ENCODE measurements around the gene NMBR.
"Not testable (repeated sequence)": the region's sequence is repeated elsewhere in the genome, so short reads cannot be mapped to it uniquely, and the experiment has no call there.

The NMBR gene

DNA sequence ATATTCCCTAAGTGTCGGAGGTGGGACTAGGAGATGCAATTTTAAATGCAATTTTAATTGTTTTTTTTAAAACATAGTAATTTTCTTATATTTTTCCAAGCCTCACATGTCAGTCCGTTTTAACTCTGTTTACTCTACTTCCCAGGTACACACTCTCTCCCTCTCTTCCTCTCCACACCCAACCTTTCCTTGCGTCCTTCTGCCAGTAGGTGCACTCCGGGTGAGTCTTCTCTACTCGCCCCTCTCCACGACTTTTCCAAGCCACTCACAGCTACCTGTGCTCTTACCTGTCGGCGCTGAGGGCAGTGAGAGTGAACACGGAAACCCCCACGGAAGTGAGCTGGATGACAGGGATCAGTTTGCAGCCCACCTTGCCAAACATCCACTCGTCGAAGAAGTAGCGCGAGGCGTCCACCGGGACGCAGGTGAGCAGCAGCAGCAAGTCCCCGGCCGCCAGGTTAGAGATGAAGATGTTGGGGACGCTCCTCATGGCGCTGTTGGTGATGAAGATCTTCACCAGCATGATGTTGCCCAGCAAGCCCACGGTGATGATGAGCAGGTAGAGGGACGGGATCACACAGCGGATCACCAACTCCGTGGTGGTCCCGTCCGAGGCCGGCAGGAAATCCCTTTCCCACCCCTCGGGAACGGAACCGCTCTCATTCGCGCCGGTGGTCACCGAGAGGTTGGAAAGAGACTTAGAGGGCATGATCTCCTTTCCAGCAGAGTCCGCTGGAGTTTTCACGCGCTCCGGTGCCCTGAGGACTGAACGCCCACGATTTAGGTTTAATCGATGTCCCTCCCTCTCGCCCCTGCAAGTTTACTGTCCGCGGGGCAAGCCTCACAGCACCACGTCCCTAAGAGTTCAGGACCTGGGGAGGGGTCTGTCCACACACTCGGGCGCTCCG, 58.7 kb downstream of the NMBR start:
- TF ChIP-seq, protein P1, sequence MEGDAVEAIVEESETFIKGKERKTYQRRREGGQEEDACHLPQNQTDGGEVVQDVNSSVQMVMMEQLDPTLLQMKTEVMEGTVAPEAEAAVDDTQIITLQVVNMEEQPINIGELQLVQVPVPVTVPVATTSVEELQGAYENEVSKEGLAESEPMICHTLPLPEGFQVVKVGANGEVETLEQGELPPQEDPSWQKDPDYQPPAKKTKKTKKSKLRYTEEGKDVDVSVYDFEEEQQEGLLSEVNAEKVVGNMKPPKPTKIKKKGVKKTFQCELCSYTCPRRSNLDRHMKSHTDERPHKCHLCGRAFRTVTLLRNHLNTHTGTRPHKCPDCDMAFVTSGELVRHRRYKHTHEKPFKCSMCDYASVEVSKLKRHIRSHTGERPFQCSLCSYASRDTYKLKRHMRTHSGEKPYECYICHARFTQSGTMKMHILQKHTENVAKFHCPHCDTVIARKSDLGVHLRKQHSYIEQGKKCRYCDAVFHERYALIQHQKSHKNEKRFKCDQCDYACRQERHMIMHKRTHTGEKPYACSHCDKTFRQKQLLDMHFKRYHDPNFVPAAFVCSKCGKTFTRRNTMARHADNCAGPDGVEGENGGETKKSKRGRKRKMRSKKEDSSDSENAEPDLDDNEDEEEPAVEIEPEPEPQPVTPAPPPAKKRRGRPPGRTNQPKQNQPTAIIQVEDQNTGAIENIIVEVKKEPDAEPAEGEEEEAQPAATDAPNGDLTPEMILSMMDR (IDR thresholded peaks at IDR 0.05; ENCODE audit: insufficient read depth, low read length, missing control alignments): no peak
- ChIA-PET CTCF (interaction anchor here (0.6 to 1.0 kb wide), 2 partner anchors 24 to 1313 kb away, joined by 3 to 4 read pairs; no protein-coding TSS in a partner anchor), POLR2A (no interaction called here)
- no peak overlapping the region for H3K4me3 ChIP-seq (ENCODE audit: low read depth, low read length)
- no peak for DNase-seq (ENCODE audit: low read depth, low spot score)

DNA sequence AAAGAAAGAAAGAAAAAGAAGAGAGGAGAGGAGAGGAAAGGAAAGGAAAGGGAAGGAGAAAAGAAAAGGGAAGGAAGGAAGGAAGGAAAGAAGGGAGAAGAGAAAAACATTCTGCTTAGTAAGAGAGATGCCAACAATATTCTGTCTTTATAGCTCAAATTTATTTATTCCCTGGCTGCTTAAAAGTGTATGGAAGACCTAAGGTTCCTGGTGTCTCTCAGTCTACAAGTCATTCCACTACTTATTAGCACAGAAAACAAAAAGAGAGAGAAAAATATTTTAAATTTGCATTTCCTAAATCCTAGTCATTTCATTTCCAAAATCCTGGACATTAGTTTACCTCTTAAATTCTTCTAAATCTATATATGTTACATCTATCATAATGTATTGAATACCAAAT, 67.8 kb downstream of the NMBR start:
- H3K4me3 ChIP-seq (ENCODE audit: low read depth, low read length): no peak overlapping the region
- ChIA-PET POLR2A (no interaction called here), CTCF (interaction anchor here (1.7 kb wide), 1 partner anchor 90 kb away, joined by 5 read pairs; no protein-coding TSS in a partner anchor)
- TF ChIP-seq, protein P1 (IDR thresholded peaks at IDR 0.05; ENCODE audit: insufficient read depth, low read length, missing control alignments): no peak
- DNase-seq (ENCODE audit: low read depth, low spot score): no peak

DNA sequence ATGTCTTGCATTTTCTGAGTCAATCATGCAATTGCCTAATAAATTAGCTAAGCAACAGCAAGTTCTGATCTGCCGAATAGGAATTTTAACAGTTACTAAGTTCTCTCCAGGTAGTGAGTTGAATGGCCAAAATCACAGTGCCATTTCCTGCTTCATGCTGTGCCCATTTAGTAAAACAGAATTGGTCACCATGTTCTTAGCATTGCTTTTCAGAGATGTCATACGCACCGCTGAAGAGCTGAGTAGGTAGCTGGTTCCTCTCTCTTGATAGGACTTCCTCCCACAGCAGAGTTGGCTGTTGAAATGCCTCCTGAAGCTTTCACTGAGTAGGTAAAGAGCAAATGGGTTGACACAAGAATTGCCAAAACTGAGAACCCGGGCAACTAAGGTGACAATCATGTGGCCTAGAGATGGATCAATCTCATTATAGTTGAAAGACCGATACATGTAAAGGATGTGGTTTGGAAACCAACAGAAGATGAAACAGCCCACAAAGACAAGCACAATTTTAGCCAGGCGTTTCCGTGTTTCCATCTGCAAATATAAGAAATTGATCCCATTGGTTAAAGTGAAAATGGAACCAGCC, 71.3 kb downstream of the NMBR start:
- POLR2A ChIA-PET: no interaction called here

DNA sequence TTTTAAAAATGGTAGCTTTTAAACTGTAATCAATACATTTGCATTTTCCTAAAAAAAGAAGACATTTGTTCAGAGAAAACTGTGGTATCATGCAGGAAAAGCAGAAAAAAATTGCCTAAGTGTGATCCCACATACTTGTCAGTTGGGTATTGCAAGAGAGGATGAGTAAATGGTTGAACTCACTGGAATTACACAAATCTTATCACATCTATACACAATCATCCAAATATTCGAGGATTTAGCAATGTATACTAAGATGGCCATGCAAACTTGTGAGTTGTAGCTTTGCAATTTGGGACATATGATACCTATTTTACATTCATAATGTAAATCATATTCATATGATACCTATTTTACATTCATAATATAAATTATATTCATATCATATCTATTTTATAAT, 72.4 kb downstream of the NMBR start:
- DNase-seq (ENCODE audit: low read depth, low spot score): no peak
- no peak overlapping the region for H3K4me3 ChIP-seq (ENCODE audit: low read depth, low read length)
- POLR2A ChIA-PET: no interaction called here
- TF ChIP-seq, protein P1 (IDR thresholded peaks at IDR 0.05; ENCODE audit: insufficient read depth, low read length, missing control alignments): no peak
- CTCF ChIA-PET: interaction anchor here (1.2 kb wide), 1 partner anchor 28 kb away, joined by 3 read pairs; no protein-coding TSS in a partner anchor

More for the DNA sequence above, 71.3 kb downstream of the NMBR start:
- DNase-seq (ENCODE audit: low read depth, low spot score): no peak
- CTCF ChIA-PET: interaction anchor here (1.2 kb wide), 1 partner anchor 29 kb away, joined by 3 read pairs; no protein-coding TSS in a partner anchor
- H3K4me3 ChIP-seq (ENCODE audit: low read depth, low read length): no peak overlapping the region
- TF ChIP-seq, protein P1 (IDR thresholded peaks at IDR 0.05; ENCODE audit: insufficient read depth, low read length, missing control alignments): no peak

DNA sequence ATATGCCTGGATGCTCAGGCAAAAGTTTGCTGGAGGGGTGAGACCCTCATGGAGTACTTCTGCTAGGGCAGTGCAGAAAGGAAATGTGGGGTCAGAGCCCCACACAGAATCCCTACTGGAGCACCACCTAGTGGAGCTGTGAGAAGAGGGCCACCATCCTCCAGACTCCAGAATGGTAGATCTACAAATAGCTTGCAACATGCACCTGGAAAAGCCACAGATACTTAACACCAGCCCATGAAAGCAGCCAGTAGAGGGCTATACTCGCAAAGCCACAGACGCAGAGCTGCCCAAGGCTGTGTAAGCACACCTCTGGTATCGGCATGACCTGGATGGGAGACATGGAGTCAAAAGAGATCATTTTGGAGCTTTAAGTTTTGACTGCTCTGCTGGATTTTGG, 74.9 kb downstream of the NMBR start:
- CTCF ChIA-PET: interaction anchor here (1.0 kb wide), 1 partner anchor 41 kb away, joined by 3 read pairs; no protein-coding TSS in a partner anchor
- H3K4me3 ChIP-seq (ENCODE audit: low read depth, low read length): no peak overlapping the region
- DNase-seq (ENCODE audit: low read depth, low spot score): no peak
- TF ChIP-seq, protein P1 (IDR thresholded peaks at IDR 0.05; ENCODE audit: insufficient read depth, low read length, missing control alignments): no peak
- POLR2A ChIA-PET: no interaction called here

DNA sequence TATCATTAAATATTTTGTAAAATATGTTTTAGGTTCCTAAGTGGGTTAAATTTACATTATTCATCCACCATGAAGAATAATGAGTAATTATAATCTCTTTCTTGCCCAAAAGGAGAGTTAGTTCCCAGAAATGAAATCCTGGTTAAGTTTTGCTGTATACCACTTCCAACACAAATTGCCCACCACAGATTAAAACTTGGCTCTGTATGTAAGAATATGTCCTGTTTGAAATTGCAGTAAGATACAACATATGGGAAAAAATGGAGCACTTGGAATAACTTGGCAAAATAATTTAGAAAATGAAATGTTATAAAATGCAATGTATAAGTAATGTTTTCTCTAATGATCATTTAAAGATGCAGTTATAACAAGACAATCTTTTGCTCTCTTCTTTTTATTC, 78.5 kb downstream of the NMBR start:
- H3K4me3 ChIP-seq (ENCODE audit: low read depth, low read length): no peak overlapping the region
- TF ChIP-seq, protein P1 (IDR thresholded peaks at IDR 0.05; ENCODE audit: insufficient read depth, low read length, missing control alignments): no peak
- ChIA-PET CTCF (interaction anchor here (1.0 to 1.3 kb wide), 2 partner anchors 45 to 78 kb away, joined by 3 to 4 read pairs; no protein-coding TSS in a partner anchor), POLR2A (no interaction called here)
- DNase-seq (ENCODE audit: low read depth, low spot score): no peak

DNA sequence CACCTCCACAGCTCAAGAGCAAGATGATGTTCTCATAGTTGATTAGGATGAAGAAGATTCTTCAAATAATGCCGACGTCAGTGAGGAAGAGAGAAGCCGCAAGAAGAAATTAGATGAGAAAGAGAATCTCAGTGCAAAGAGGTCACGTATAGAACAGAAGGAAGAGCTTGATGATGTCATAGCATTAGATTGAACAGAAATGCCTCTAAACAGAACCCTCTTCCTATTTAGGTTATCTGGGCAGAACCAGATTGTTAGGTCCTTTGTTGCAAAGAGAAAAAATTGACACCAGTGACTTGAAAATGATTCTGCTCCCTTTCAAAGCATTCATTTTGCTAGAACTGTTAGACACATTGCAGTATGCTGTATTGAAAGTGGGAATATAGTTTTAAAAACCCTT, 84.1 kb downstream of the NMBR start:
- POLR2A ChIA-PET; DNase-seq (ENCODE audit: low read depth, low spot score); CTCF ChIA-PET; H3K4me3 ChIP-seq (ENCODE audit: low read depth, low read length): not testable (repeated sequence)

Data from AG04449 (cell line).